B cell (primary cell): Measurements from ENCODE around the gene MSI1. TPM values are rescaled to one million over a fixed set of nuclear protein-coding genes. Genes with fewer than 3 reads are reported as not detected.

Experiments
- ATAC-seq: fragments of 200-7000 bp; cut with Tn5 transposase; one replicate; pipeline ENCODE4 v1.10.0; 2021; ENCODE audit warnings: low read depth, mild to moderate bottlenecking, moderate number of reproducible peaks, moderate library complexity
- CTCF ChIA-PET: fragments of 350-600 bp; sonication (Branson Sonifier 250); formaldehyde crosslinking; loops from one replicate; lab custom pipeline; 2021; ENCODE audit warnings: antibody characterized with exemption, inconsistent platforms; lab: Charles Lee
- POLR2A ChIA-PET: fragments of 350-600 bp; sonication (Branson Sonifier 250); formaldehyde crosslinking; loops from one replicate; lab custom pipeline; 2021; ENCODE audit warnings: antibody characterized with exemption; lab: Charles Lee
- DNase-seq: peaks from one replicate; pipeline ENCODE4 v3.0.0; 2013
- H2AFZ ChIP-seq: 2 replicates; pipeline ENCODE4 v1.6.1; 2012; ENCODE audit warnings: mild to moderate bottlenecking, low read depth, low read length; ENCODE audit not compliant: insufficient read depth, poor library complexity, severe bottlenecking
- H3K27ac ChIP-seq, 2 donors: 1 replicate in 1 of 2; 2 replicates in 1 of 2; pipeline ENCODE4 v1.5.1; 2012 to 2013; ENCODE audit warnings: low read length in 2 of 2, mild to moderate bottlenecking in 2 of 2, moderate library complexity in 1 of 2
- H3K27me3 ChIP-seq, 4 experiments: fragments of 200-600 bp in 1 of 4; sonication (generic) in 1 of 4; replicated peaks in 1 of 4; 1 replicate in 2 of 4; 2 replicates in 2 of 4; pipeline versions ENCODE4 v1.6.1 to v1.7.0; 2013 to 2016; ENCODE audit warnings: low read length in 3 of 4, mild to moderate bottlenecking in 2 of 4, mixed read lengths in 1 of 4, moderate library complexity in 1 of 4; ENCODE audit not compliant: insufficient read depth in 4 of 4, control insufficient read depth in 3 of 4; ENCODE audit errors: control extremely low read depth in 1 of 4
- H3K36me3 ChIP-seq, 2 experiments: replicated peaks in 1 of 2; 1 replicate in 1 of 2; 2 replicates in 1 of 2; pipeline versions ENCODE4 v1.6.1 to v1.7.1; 2013; ENCODE audit warnings: low read length in 1 of 2; ENCODE audit not compliant: insufficient read depth in 2 of 2, control insufficient read depth in 1 of 2; ENCODE audit errors: control extremely low read depth in 1 of 2, extremely low read depth in 1 of 2
- H3K4me1 ChIP-seq, 2 donors: fragments of 200-600 bp in 1 of 2; sonication (generic) in 1 of 2; 1 replicate in 1 of 2; 2 replicates in 1 of 2; pipeline versions ENCODE4 v1.5.1 to v1.6.1; 2013 to 2017; ENCODE audit warnings: low read length in 2 of 2; ENCODE audit not compliant: control insufficient read depth in 2 of 2, insufficient read depth in 2 of 2
- H3K4me2 ChIP-seq: replicated peaks from 2 replicates; pipeline ENCODE3; 2012; ENCODE audit warnings: mild to moderate bottlenecking, low read depth, low read length; ENCODE audit not compliant: poor library complexity, severe bottlenecking
- H3K4me3 ChIP-seq, 5 experiments: fragments of 200-600 bp in 1 of 5; sonication (generic) in 1 of 5; 1 replicate in 3 of 5; 2 replicates in 2 of 5; pipeline versions ENCODE4 v1.5.1 to v1.7.0; 2011 to 2016; ENCODE audit warnings: low read length in 4 of 5, mild to moderate bottlenecking in 4 of 5, low read depth in 2 of 5, control low read depth in 1 of 5, moderate library complexity in 1 of 5; ENCODE audit not compliant: insufficient read depth in 1 of 5; ENCODE audit errors: control extremely low read depth in 1 of 5, extremely low read depth in 1 of 5
- H3K79me2 ChIP-seq: fragments of 200-600 bp; sonication (generic); one replicate; pipeline ENCODE4 v1.6.0; 2016; ENCODE audit warnings: low read length; ENCODE audit not compliant: control insufficient read depth, insufficient read depth
- H3K9ac ChIP-seq: fragments of 200-600 bp; sonication (generic); 2 replicates; pipeline ENCODE4 v1.6.1; 2017; ENCODE audit warnings: mild to moderate bottlenecking, low read length, moderate library complexity
- H3K9me3 ChIP-seq, 3 donors: one replicate each; pipeline versions ENCODE4 v1.6.1 to v1.7.1; 2013; ENCODE audit warnings: low read length in 2 of 3; ENCODE audit not compliant: control insufficient read depth in 2 of 3, insufficient read depth in 1 of 3; ENCODE audit errors: control extremely low read depth in 1 of 3
- H4K20me1 ChIP-seq: 2 replicates; pipeline ENCODE4 v1.6.0; 2012; ENCODE audit warnings: mild to moderate bottlenecking, low read length; ENCODE audit not compliant: insufficient read depth, control insufficient read depth, poor library complexity, severe bottlenecking
- H3K27ac Mint-ChIP-seq: one replicate; pipeline ENCODE4 v1.8.0; 2021; ENCODE audit warnings: mixed read lengths
- H3K27me3 Mint-ChIP-seq: one replicate; pipeline ENCODE4 v1.8.0; 2021; ENCODE audit warnings: mixed read lengths
- H3K4me1 Mint-ChIP-seq: one replicate; pipeline ENCODE4 v1.8.0; 2021; ENCODE audit warnings: mixed read lengths
- H3K4me3 Mint-ChIP-seq: one replicate; pipeline ENCODE4 v1.8.0; 2021; ENCODE audit warnings: mixed read lengths
- H3K9me3 Mint-ChIP-seq: one replicate; pipeline ENCODE4 v1.8.0; 2022; ENCODE audit warnings: mixed read lengths; ENCODE audit not compliant: insufficient read depth
- CTCF ChIP-seq: fragments of 200-600 bp; IDR thresholded peaks from one replicate; pipeline ENCODE4 v1.8.0; 2022; ENCODE audit warnings: antibody characterized with exemption, mild to moderate bottlenecking
- EZH2 ChIP-seq: IDR thresholded peaks from 2 replicates; pipeline ENCODE4 v1.6.1; 2012; ENCODE audit warnings: borderline replicate concordance, low read depth, mild to moderate bottlenecking, moderate library complexity, low read length; ENCODE audit not compliant: insufficient read depth, poor library complexity, severe bottlenecking
- WGBS: methylation state at CpG from one replicate; pipeline ENCODE4 v1.1.5; 2013; ENCODE audit warnings: missing lambda C conversion rate; ENCODE audit not compliant: insufficient coverage; 5-methylcytosine and 5-hydroxymethylcytosine counted together
- intact Hi-C: fragments of 100-400 bp; cut with micrococcal nuclease; formaldehyde crosslinking; loops from one replicate; pipeline ENCODE4 v1.10.0; 2022
- polyA plus RNA-seq: library from polyadenylated mRNA; depleted of rRNA; stranded (reverse); fragments of >200 nt; gene quantifications from 2 replicates; pipeline ENCODE4 v1.2.3, GENCODE V29; 2012
- total RNA-seq, 2 donors: library from RNA; stranded (reverse); fragments of 120-200 nt in 1 of 2; gene quantifications; 1 replicate in 1 of 2; 2 replicates in 1 of 2; pipeline versions ENCODE4 v1.2.3 to v1.2.4, GENCODE V29; 2013 to 2022

The MSI1 gene
- total and polyA plus RNA-seq, 2 donors (not counting 1 experiment from before 2014, with no cell fraction given): not detected

- H3K4me2 ChIP-seq: no peak overlapping the region
These were observed 15.8 kb downstream of the MSI1 start for GRCh38 chr12:120353136-120353535.

GRCh38 chr12:120352117-120352516 is 16.8 kb downstream of the MSI1 start:
- no peak overlapping the region for H3K4me3 ChIP-seq
- no peak overlapping the region for H3K27ac Mint-ChIP-seq
- no peaks in the 10 kb centered on the region for H4K20me1 ChIP-seq
- no peak overlapping the region for H3K4me2 ChIP-seq
- no peaks in the 10 kb centered on the region for H3K9me3 ChIP-seq
- TF ChIP-seq EZH2 (no peak), CTCF (no peak)
- ATAC-seq: no peak
- ChIA-PET CTCF (no interaction called here), POLR2A (no interaction called here)
- no peak overlapping the region for H2AFZ ChIP-seq
- intact Hi-C loops: no loop called here
- no peaks in the 10 kb centered on the region for H3K4me1 ChIP-seq
- H3K27me3 Mint-ChIP-seq: peaks cover 33% of the 10 kb centered on the region
- 100% methylated on average over 1 of the region's 5 CpGs for WGBS
- H3K27me3 ChIP-seq: peaks cover 0 to 9% (median 2%) of the 10 kb centered on the region in 4 experiments
- H3K9me3 Mint-ChIP-seq: no peaks in the 10 kb centered on the region
- no peak overlapping the region for H3K4me3 Mint-ChIP-seq
- no peak overlapping the region for H3K9ac ChIP-seq
- no peak for DNase-seq
- no peak overlapping the region for H3K27ac ChIP-seq
- H3K4me1 Mint-ChIP-seq: no peaks in the 10 kb centered on the region
- H3K36me3 ChIP-seq: no peaks in the 10 kb centered on the region
- H3K79me2 ChIP-seq: no peaks in the 10 kb centered on the region

More at GRCh38 chr12:120353136-120353535, 15.8 kb downstream of the MSI1 start:
- no peak overlapping the region for H3K9ac ChIP-seq
- Mint-ChIP-seq H3K27me3 (peaks cover 33% of the 10 kb centered on the region), H3K9me3 (no peaks in the 10 kb centered on the region), H3K4me3 (no peak overlapping the region), H3K27ac (no peak overlapping the region), H3K4me1 (no peaks in the 10 kb centered on the region)
- no peak overlapping the region for H3K4me3 ChIP-seq
- H3K27me3 ChIP-seq: peaks cover 0 to 11% (median 4%) of the 10 kb centered on the region in 4 experiments
- intact Hi-C loops: no loop called here
- POLR2A ChIA-PET: no interaction called here
- H3K79me2 ChIP-seq: no peaks in the 10 kb centered on the region
- DNase-seq (no peak), ATAC-seq (no peak)
- H3K4me1 ChIP-seq: no peaks in the 10 kb centered on the region
- H3K36me3 ChIP-seq: no peaks in the 10 kb centered on the region
- no peaks in the 10 kb centered on the region for H4K20me1 ChIP-seq
- no CpG with 5 or more reads among the region's 6 CpGs for WGBS
- CTCF ChIA-PET: no interaction called here
- H2AFZ ChIP-seq: no peak overlapping the region
- no peak overlapping the region for H3K27ac ChIP-seq
- H3K9me3 ChIP-seq: no peaks in the 10 kb centered on the region
- TF ChIP-seq EZH2: no peak
- no peak for TF ChIP-seq CTCF
